Uterus (tissue), 4 donors: ENCODE results near the gene RASSF4. TPM values are rescaled to one million over a fixed set of nuclear protein-coding genes. Genes with fewer than 3 reads are reported as not detected.
A peak's percentile ranks its signal among the peaks of the same experiment; 100 is the strongest.

ENCODE experiments used
- DNase-seq, 2 donors: peaks; one replicate each; pipeline ENCODE4 v3.0.0-alpha.2; 2019 to 2020
- H3K27ac ChIP-seq, 2 donors: fragments of 200-600 bp; sonication (generic); 1 replicate in 1 of 2; 2 replicates in 1 of 2; pipeline ENCODE4 v1.5.1; 2016 to 2018
- H3K27me3 ChIP-seq, 2 donors: fragments of 200-600 bp; sonication (generic); one replicate each; pipeline ENCODE4 v1.5.1; 2018 to 2019; ENCODE audit warnings: control low read depth in 1 of 2
- H3K36me3 ChIP-seq, 2 donors: fragments of 200-600 bp; sonication (generic); one replicate each; pipeline ENCODE4 v1.5.1; 2019; ENCODE audit warnings: control low read depth in 1 of 2
- H3K4me1 ChIP-seq, 2 donors: fragments of 200-600 bp; sonication (generic); one replicate each; pipeline ENCODE4 v1.5.1; 2018 to 2019; ENCODE audit warnings: control low read depth in 1 of 2
- H3K4me3 ChIP-seq, 2 donors: fragments of 200-600 bp; sonication (generic); 1 replicate in 1 of 2; 2 replicates in 1 of 2; pipeline ENCODE4 v1.5.1; 2018 to 2019; ENCODE audit warnings: mild to moderate bottlenecking in 1 of 2
- H3K9me3 ChIP-seq, 2 donors: fragments of 200-600 bp; sonication (generic); one replicate each; pipeline ENCODE4 v1.5.1; 2019; ENCODE audit warnings: control low read depth in 1 of 2
- CTCF ChIP-seq, 4 experiments: fragments of 200-600 bp in 2 of 4; fragments of 450-650 bp in 2 of 4; sonication (generic) in 2 of 4; IDR thresholded peaks; one replicate each; pipeline ENCODE4 v1.5.1; 2016 to 2019; ENCODE audit warnings: antibody characterized with exemption in 4 of 4, mild to moderate bottlenecking in 2 of 4, moderate library complexity in 1 of 4
- POLR2A ChIP-seq, 2 donors: fragments of 450-650 bp; IDR thresholded peaks; one replicate each; pipeline ENCODE4 v1.6.1; 2016; ENCODE audit warnings: antibody characterized with exemption in 2 of 2, mild to moderate bottlenecking in 1 of 2, moderate library complexity in 1 of 2
- intact Hi-C: fragments of 100-400 bp; cut with DNase I; formaldehyde crosslinking; loops from one replicate; pipeline ENCODE4 v1.15.1; 2023; ENCODE audit warnings: low total_unique reads
- total RNA-seq, 4 donors: library from RNA; depleted of rRNA in 3 of 4; stranded (reverse); fragments of >200 nt in 3 of 4; gene quantifications; one replicate each; pipeline versions ENCODE4 v1.1.0 to v1.2.4, GENCODE V29; 2014 to 2023
- donor health status: DM: yes; HTN: yes; CAD: no.

The RASSF4 gene
- total RNA-seq, 4 donors from 2014 or later: 6.1 to 26.5 (median 8.2) TPM

- peak in 1 of 2 donors; percentile 22 for DNase-seq
- H3K27ac ChIP-seq: peak overlapping the region; percentile 89 to 100
- TF ChIP-seq CTCF (IDR thresholded peaks at IDR 0.05) (no peak), POLR2A (IDR thresholded peaks at IDR 0.05) (no peak)
- H3K4me1 ChIP-seq: peaks cover 0 to 10% of the 10 kb centered on the region in 2 donors
- no peaks in the 10 kb centered on the region for H3K9me3 ChIP-seq
- intact Hi-C loops: no loop called here
- H3K4me3 ChIP-seq: no peak overlapping the region
- no peaks in the 10 kb centered on the region for H3K36me3 ChIP-seq
- no peaks in the 10 kb centered on the region for H3K27me3 ChIP-seq
These were observed 13.9 kb downstream of the RASSF4 start for GRCh38 chr10:44973323-44974081.

- H3K36me3 ChIP-seq: no peaks in the 10 kb centered on the region
- peaks cover 0 to 13% of the 10 kb centered on the region in 2 donors for H3K4me1 ChIP-seq
- intact Hi-C loops: no loop called here
- H3K4me3 ChIP-seq: peak overlapping the region; percentile 35 to 66
- no peaks in the 10 kb centered on the region for H3K9me3 ChIP-seq
- H3K27ac ChIP-seq: peak overlapping the region; percentile 89 to 100
- no peaks in the 10 kb centered on the region for H3K27me3 ChIP-seq
- no peak for TF ChIP-seq POLR2A (IDR thresholded peaks at IDR 0.05)
- DNase-seq: peak in 1 of 2 donors; percentile 24
These were observed 14.6 kb downstream of the RASSF4 start for GRCh38 chr10:44974082-44974627.

GRCh38 chr10:44974628-44975430 lies 15.2 kb downstream of the RASSF4 start:
- DNase-seq: peak; percentile 73 to 81
- peak overlapping the region; percentile 89 to 100 for H3K27ac ChIP-seq
- H3K36me3 ChIP-seq: no peaks in the 10 kb centered on the region
- intact Hi-C loops: no loop called here
- no peaks in the 10 kb centered on the region for H3K27me3 ChIP-seq
- peaks cover 0 to 20% of the 10 kb centered on the region in 2 donors for H3K4me1 ChIP-seq
- H3K9me3 ChIP-seq: no peaks in the 10 kb centered on the region
- TF ChIP-seq POLR2A (IDR thresholded peaks at IDR 0.05) (peak in 1 of 2 donors; percentile 42), CTCF (IDR thresholded peaks at IDR 0.05) (peak; percentile 90 to 99 (median 96))
- H3K4me3 ChIP-seq: peak overlapping the region; percentile 35 to 66

GRCh38 chr10:44975431-44976331 lies 16.1 kb downstream of the RASSF4 start:
- no peaks in the 10 kb centered on the region for H3K9me3 ChIP-seq
- DNase-seq: peak; percentile 54 to 77

More at GRCh38 chr10:44975431-44976331, 16.1 kb downstream of the RASSF4 start:
- intact Hi-C loops: no loop called here
- peaks cover 2 to 20% of the 10 kb centered on the region in 2 donors for H3K4me1 ChIP-seq
- TF ChIP-seq POLR2A (IDR thresholded peaks at IDR 0.05) (peak in 1 of 2 donors; percentile 27), CTCF (IDR thresholded peaks at IDR 0.05) (no peak)
- peak overlapping the region; percentile 89 to 100 for H3K27ac ChIP-seq
- H3K4me3 ChIP-seq: peak overlapping the region; percentile 66 to 85
- H3K27me3 ChIP-seq: no peaks in the 10 kb centered on the region
- no peaks in the 10 kb centered on the region for H3K36me3 ChIP-seq
